ENCODE data around the gene ADAMTS7. TPM values are rescaled to one million over a fixed set of nuclear protein-coding genes. Genes with fewer than 3 reads are reported as not detected.
"Not testable (repeated sequence)": the region's sequence is repeated elsewhere in the genome, so short reads cannot be mapped to it uniquely, and the experiment has no call there.

Gene ADAMTS7
- total RNA-seq, 3 donors from 2014 or later = 1.3 to 5.7 (median 1.8) TPM

DNA sequence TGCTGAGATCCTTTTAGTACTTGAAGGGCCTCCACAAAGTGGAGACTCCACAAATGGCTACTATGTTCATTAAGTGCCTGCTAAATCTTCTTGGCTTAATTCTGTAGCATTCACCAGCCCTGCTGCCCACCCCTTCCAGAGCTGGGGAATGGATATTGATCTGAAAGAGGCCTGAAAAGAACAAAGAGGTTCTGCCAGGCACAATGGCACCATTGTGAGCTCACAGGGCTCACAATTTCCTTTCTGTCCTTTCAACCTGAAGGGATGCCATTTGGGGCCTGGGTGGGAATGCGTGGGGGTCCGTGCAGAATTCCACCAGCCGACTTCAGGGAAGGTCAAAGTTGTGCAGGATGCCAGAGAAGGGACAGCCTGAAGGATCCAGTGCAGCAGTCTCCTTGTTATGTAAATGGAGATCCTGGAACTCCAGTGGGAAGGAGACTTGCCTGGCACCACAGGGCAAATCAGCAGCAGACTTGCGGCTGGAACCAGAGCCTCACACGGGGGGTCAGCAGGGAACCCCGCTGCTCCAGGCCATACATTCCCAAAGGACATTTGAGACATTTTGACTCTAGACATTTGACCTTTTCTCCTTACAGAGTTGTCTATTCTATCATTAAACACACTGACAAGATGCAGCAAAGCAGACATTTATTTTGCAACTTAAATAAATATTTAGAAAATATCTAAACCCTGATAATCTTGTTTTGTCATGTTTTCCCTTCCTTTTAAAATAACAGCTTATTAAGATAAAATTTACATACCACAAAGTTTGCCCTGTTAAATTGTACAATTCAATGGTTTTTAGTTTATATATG, 39.9 kb upstream of the ADAMTS7 start:
- H3K4me1 ChIP-seq (ENCODE audit: low read depth) = no peaks in the 10 kb centered on the region
- H3K4me3 ChIP-seq = no peak overlapping the region
- H3K9me3 ChIP-seq = no peaks in the 10 kb centered on the region
- DNase-seq (no peak), ATAC-seq (no peak)
- intact Hi-C loops (cut with DNase I, micrococcal nuclease) = no loop called here
- TF ChIP-seq, protein P1, sequence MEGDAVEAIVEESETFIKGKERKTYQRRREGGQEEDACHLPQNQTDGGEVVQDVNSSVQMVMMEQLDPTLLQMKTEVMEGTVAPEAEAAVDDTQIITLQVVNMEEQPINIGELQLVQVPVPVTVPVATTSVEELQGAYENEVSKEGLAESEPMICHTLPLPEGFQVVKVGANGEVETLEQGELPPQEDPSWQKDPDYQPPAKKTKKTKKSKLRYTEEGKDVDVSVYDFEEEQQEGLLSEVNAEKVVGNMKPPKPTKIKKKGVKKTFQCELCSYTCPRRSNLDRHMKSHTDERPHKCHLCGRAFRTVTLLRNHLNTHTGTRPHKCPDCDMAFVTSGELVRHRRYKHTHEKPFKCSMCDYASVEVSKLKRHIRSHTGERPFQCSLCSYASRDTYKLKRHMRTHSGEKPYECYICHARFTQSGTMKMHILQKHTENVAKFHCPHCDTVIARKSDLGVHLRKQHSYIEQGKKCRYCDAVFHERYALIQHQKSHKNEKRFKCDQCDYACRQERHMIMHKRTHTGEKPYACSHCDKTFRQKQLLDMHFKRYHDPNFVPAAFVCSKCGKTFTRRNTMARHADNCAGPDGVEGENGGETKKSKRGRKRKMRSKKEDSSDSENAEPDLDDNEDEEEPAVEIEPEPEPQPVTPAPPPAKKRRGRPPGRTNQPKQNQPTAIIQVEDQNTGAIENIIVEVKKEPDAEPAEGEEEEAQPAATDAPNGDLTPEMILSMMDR (IDR thresholded peaks at IDR 0.05) = no peak
- H3K36me3 ChIP-seq (ENCODE audit: low read depth) = no peaks in the 10 kb centered on the region

DNA sequence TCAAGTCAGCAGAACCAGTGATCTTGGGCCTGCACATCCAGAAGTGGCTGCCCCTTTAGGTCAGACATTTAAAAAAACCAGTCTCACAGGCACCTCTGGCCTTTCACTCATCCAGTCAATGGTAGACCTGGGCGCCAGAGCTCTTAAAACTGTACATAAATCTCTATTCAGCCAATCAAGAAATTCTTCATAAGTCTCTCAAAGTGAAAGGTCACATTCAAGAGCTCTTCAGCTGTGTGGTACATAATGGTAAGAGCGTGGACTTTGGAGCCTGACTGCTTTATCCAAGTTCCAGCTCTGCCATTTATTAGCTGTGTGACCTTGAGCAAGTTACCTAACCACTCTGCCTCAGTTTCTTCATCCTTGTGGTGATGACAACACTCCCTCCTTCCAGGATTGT, 39.1 kb upstream of the ADAMTS7 start:
- DNase-seq (no peak), ATAC-seq (no peak)
- intact Hi-C loops (cut with DNase I, micrococcal nuclease) = no loop called here

DNA sequence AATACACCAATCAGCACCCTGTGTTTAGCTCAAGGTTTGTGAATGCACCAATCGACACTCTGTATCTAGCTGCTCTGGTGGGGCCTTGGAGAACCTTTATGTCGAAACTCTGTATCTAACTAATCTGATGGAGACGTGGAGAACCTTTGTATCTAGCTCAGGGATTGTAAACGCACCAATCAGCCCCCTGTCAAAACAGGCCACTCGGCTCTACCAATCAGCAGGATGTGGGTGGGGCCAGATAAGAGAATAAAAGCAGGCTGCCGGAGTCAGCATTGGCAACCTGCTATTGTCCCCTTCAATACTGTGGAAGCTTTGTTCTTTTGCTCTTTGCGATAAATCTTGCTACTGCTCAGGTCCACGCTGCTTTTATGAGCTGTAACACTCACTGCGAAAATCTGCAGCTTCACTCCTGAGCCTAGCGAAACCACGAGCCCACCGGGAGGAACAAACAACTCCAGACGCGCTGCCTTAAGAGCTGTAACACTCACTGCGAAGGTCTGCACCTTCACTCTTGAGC, 36.2 kb upstream of the ADAMTS7 start:
- intact Hi-C loops (cut with DNase I, micrococcal nuclease); H3K4me3 ChIP-seq; ATAC-seq; H3K9me3 ChIP-seq; H3K4me1 ChIP-seq (ENCODE audit: low read depth); H3K36me3 ChIP-seq (ENCODE audit: low read depth); DNase-seq: not testable (repeated sequence)

More for the DNA sequence above, 39.1 kb upstream of the ADAMTS7 start:
- Histone ChIP-seq H3K9me3 (no peaks in the 10 kb centered on the region), H3K4me3 (no peak overlapping the region), H3K4me1 (ENCODE audit: low read depth) (no peaks in the 10 kb centered on the region), H3K36me3 (ENCODE audit: low read depth) (no peaks in the 10 kb centered on the region)
- TF ChIP-seq, protein P1 (IDR thresholded peaks at IDR 0.05) = no peak

DNA sequence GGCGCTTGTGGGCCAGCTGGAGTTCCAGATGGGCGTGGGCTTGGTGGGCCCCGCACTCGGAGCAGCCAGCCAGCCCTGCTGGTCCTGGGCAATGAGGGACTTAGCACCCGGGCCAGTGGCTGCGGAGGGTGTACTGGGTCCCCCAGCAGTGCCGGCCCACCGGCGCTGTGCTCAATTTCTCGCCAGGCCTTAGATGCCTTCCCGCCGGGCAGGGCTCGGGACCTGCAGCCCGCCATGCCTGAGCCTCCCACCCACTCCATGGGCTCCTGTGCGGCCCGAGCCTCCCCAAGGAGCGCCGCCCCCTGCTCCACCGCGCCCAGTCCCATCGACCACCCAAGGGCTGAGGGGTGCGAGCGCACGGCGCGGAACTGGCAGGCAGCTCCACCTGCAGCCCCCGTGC, 35.6 kb upstream of the ADAMTS7 start:
- H3K4me1 ChIP-seq (ENCODE audit: low read depth); intact Hi-C loops (cut with DNase I, micrococcal nuclease); H3K4me3 ChIP-seq; H3K36me3 ChIP-seq (ENCODE audit: low read depth); ATAC-seq; DNase-seq; H3K9me3 ChIP-seq: not testable (repeated sequence)

DNA sequence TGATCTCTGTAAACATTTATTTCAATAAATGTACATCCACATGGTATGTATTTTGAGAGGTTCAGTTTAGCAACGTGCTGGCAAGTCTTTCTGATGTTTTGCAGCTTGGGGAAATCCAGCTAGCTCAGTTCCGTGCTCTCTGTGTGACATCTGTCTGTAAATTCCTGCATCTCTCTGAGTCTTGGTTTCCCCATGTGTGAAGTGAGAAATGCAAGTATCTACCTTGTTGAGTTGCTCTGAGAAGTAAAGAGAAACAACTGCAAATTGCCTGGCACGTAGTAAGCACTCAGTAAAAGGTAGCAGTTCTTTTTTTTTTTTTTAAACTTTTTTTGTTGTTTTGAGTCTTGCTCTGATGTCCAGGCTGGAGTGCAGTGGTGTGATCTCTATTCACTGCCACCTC, 31.3 kb upstream of the ADAMTS7 start:
- intact Hi-C loops (cut with DNase I, micrococcal nuclease) = no loop called here
- no peaks in the 10 kb centered on the region for H3K4me1 ChIP-seq (ENCODE audit: low read depth)
- no peaks in the 10 kb centered on the region for H3K9me3 ChIP-seq
- no peaks in the 10 kb centered on the region for H3K36me3 ChIP-seq (ENCODE audit: low read depth)
- ATAC-seq (no peak), DNase-seq (no peak)
- TF ChIP-seq, protein P1 (IDR thresholded peaks at IDR 0.05) = no peak
- H3K4me3 ChIP-seq = no peak overlapping the region

DNA sequence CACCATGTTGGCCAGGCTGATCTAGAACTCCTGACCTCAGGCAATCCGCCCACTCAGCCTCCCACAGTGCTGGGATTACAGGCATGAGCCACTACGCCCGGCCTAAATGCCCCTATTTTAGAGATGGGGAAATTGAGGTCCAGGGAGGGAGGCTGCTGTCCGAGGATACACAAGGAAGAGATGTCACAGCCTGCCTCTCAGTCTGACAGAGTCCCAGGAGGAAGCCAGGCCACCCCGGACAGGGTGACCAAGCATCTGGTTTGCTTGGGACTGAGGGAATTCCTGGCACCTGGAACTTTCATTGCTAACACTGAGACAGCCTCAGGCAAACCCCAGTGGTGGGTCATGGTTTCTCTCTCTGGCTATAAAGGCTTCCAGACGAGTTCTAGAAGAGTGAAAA, 30.6 kb upstream of the ADAMTS7 start:
- Histone ChIP-seq H3K4me1 (ENCODE audit: low read depth) (no peaks in the 10 kb centered on the region), H3K36me3 (ENCODE audit: low read depth) (no peaks in the 10 kb centered on the region), H3K9me3 (no peaks in the 10 kb centered on the region), H3K4me3 (no peak overlapping the region)
- no peak for ATAC-seq
- DNase-seq = no peak
- intact Hi-C loops (cut with DNase I, micrococcal nuclease) = no loop called here
- TF ChIP-seq, protein P1 (IDR thresholded peaks at IDR 0.05) = no peak
